GM12872 (cell line): ENCODE results near the gene POPDC2.

Source experiments
- TF ChIP-seq, protein P1 (sequence below): IDR thresholded peaks from 3 replicates; pipeline ENCODE4 v1.5.1; 2011; ENCODE audit warnings: low read depth, mild to moderate bottlenecking, low read length, moderate library complexity; ENCODE audit not compliant: insufficient read depth

The POPDC2 gene

DNA sequence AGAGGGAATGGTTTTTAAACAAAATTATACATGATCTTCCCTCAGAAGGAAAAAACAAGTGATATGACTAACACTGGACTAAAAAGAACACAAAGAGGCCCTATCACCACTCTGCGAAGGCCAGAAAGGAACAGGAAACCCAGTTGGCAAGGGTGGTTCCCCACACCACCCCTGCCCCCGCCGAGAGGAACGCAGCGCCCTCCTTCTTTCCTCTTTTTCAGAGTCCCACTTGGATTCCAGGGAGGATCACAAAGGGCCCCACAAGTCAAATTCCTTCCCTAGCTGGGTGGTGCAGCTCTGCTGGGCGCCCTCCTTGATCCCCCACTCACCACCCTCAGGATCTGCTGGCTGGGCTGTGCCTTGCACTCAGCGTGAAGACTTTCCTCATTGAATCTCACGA is 32.9 kb downstream of the POPDC2 start:
- TF ChIP-seq, protein P1, sequence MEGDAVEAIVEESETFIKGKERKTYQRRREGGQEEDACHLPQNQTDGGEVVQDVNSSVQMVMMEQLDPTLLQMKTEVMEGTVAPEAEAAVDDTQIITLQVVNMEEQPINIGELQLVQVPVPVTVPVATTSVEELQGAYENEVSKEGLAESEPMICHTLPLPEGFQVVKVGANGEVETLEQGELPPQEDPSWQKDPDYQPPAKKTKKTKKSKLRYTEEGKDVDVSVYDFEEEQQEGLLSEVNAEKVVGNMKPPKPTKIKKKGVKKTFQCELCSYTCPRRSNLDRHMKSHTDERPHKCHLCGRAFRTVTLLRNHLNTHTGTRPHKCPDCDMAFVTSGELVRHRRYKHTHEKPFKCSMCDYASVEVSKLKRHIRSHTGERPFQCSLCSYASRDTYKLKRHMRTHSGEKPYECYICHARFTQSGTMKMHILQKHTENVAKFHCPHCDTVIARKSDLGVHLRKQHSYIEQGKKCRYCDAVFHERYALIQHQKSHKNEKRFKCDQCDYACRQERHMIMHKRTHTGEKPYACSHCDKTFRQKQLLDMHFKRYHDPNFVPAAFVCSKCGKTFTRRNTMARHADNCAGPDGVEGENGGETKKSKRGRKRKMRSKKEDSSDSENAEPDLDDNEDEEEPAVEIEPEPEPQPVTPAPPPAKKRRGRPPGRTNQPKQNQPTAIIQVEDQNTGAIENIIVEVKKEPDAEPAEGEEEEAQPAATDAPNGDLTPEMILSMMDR, result no peak

DNA sequence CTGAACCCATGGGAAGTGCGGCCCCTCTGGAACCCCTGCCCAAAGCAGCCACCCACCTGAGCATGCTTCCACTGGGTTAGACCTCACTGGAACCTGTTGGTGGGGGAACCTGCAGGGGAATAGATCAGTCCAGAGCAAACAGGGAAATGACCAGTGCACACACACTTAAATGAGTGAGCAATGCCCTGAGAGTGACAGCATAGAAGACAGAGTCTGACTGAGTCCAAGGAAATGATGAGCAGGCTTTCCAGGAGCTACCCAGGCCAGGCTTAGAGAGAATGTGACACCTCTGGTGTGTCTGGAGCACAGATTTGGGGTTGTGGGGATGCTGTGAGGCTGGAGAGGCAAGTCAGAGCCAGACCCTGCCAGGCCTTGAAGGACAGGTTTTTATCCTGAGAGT is 34.2 kb downstream of the POPDC2 start:
- TF ChIP-seq, protein P1, result no peak

DNA sequence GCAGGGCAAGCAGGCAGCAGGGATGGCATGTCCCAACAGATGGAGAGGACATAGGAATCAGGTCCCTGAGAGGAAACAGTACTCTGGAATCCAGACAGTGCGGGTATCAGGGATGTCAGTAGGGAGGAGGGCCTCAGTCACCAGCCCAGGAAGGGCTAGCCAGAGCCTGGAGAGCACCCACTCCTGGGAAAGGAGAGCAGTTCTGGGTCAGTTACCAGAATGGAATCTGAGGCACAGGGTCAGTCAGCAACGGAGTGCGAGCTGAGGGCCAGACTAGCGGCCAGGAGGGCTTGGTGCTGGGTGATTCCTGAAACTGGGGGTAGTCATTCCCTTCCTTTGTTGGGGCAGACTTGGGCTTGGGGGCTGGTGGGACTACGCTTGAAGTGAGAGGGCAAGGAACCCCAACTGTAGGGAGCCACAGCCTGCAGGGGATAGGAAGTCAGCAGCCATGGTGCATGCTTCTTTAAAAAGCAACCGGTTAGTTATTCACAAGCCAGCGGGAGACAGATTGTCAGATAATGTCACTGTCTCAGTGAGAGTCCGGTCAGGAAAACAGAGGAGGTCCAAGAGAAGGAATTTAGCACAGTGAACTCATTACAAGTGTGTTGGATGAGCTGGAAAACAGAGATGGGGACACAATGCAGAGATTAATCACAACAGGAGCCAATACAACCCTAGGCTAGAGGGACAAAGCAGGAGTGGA is 34.8 kb downstream of the POPDC2 start:
- TF ChIP-seq, protein P1, result no peak

DNA sequence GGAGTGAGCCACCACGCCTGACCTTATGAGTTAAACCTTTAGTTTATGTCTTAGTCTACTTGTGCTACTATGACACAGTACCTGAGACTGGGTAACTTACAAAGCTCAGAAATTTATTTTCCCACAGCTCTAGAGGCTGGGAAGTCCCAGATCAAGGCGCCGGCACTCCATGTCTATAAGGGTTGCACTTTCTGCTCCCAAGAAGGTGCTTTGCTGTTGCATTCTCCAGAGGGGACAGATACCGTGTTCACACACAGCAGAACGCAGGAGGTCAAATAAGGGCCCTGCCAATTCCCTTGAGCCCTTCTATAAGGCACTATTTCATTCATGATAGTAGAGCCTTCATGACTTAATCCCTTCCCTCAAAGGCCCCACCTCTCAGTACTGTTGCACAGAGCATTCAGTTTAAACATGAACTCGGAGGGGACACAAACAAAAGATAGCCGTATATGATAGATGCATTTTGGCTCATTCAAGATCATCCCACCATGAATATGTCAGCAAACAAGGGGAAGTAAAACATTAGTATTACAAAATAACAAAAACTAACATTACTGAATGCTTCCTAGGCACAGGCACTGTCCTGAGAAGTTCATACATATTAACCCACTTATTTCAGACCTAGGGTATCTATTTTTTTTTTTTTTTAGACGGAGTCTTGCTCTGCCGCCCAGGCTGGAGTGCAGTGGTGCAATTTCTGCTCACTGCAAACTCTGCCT is 36.2 kb downstream of the POPDC2 start:
- TF ChIP-seq, protein P1, result no peak

DNA sequence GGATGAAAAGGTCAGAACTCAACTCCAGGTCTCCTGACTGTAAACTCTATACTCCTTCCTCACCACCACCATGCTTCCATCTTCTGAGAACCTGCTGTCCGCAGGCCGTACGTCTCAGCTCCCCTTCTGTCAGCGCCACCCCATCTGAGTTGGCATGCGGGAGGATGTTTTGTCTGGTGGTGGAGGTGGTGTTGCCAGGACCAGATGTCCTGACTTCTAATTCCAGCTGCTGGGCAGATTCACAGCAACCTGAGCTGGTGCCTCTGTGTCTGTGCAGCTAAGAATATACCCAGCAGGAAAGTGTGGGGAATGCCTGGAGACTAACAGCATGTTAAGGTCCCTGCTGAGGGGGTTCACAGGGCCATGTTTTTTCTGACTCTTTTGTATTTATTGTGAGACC is 39.5 kb downstream of the POPDC2 start:
- TF ChIP-seq, protein P1, result no peak

DNA sequence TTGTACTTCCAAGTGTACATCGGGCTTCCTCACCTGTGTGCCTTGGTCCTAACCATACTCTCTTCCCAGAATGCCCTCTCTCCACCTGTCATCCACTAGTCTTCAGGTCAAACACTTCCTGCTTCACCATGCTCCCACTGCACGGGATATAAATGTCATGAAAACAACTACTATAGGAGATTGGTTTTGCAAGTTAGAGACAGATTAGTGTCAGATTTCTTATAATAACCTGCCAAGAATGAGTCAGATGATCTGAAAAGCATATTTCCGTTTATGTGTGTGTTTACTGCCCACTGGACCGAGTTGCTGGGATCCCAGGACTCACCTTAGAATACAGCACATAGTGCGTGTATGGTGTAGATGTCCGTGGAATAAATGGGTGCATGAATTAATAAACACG is 41.3 kb downstream of the POPDC2 start:
- TF ChIP-seq, protein P1, result no peak

DNA sequence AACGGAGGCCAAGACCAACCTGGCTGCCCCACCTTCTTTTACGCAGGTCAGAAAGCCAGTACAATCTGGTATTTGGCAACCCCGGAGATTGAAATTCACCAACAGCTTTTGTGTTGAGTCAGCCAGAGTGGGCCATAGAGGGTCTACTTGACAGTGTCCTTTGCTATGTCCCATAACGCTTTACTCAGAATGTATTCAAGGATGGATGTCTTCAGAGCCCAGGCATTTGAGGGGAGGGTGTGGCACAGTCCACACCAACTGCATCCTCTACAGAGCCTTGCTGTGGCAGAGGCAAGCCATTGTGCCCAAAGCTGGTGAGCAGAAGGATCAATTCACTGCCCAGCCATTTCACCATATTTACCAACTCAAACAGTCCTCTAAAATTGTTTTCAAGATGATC is 44.3 kb downstream of the POPDC2 start:
- TF ChIP-seq, protein P1, result no peak
